Osteocyte (in vitro differentiated cells): ENCODE data around the gene ANKIB1. TPM values are rescaled to one million over a fixed set of nuclear protein-coding genes. Genes with fewer than 3 reads are reported as not detected.
"Not testable (repeated sequence)": the region's sequence is repeated elsewhere in the genome, so short reads cannot be mapped to it uniquely, and the experiment has no call there.

ENCODE experiments used
- DNase-seq: peaks from one replicate; pipeline ENCODE4 v3.0.0; 2021; ENCODE audit warnings: mixed read lengths; ENCODE audit not compliant: unreplicated experiment; ENCODE audit errors: extremely low spot score
- H3K27ac Mint-ChIP-seq: one replicate; pipeline ENCODE4 v1.8.0; 2021; ENCODE audit warnings: mild to moderate bottlenecking, mixed read lengths; ENCODE audit not compliant: unreplicated experiment
- H3K27me3 Mint-ChIP-seq: one replicate; pipeline ENCODE4 v1.8.0; 2021; ENCODE audit warnings: mixed read lengths; ENCODE audit not compliant: unreplicated experiment
- H3K36me3 Mint-ChIP-seq: one replicate; pipeline ENCODE4 v1.8.0; 2021; ENCODE audit warnings: mixed read lengths; ENCODE audit not compliant: unreplicated experiment
- H3K4me1 Mint-ChIP-seq: one replicate; pipeline ENCODE4 v1.8.0; 2021; ENCODE audit warnings: mixed read lengths; ENCODE audit not compliant: unreplicated experiment
- H3K4me3 Mint-ChIP-seq: one replicate; pipeline ENCODE4 v1.8.0; 2021; ENCODE audit warnings: mild to moderate bottlenecking, moderate library complexity, mixed read lengths; ENCODE audit not compliant: unreplicated experiment
- H3K9me3 Mint-ChIP-seq: one replicate; pipeline ENCODE4 v1.8.0; 2021; ENCODE audit warnings: mixed read lengths; ENCODE audit not compliant: unreplicated experiment
- total RNA-seq: library from RNA; stranded (reverse); gene quantifications from 2 replicates; pipeline ENCODE4 v1.2.1, GENCODE V29; 2021
- TF ChIP-seq, protein P1 (sequence below): fragments of 200-600 bp; sonication (generic); IDR thresholded peaks from 2 replicates; pipeline ENCODE4 v1.5.0; 2021; ENCODE audit warnings: antibody characterized with exemption, mild to moderate bottlenecking, moderate library complexity

Gene ANKIB1
- total RNA-seq, 1 donor from 2014 or later, result 63.8 TPM

DNA sequence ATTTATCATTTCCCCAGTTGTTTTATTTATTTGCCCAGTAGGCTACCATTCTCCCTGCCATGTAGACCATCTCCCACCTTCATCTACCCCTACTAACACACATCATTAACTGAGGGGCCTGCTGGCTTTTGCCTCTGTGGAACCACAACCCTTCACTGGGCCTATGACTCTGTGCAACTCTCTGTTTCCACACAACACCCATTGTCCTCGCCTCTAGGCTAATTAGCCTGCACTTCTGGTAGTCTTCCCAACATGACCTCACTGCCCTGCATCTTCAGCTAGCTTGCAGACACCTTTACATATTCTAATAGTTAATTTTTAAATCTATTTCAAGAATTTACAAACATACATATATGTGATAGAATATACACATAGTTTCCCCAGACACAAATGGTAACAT lies 7.5 kb downstream of the ANKIB1 start:
- no peak for DNase-seq
- Mint-ChIP-seq H3K4me1 (peaks cover 30% of the 10 kb centered on the region), H3K4me3 (no peak overlapping the region), H3K27ac (no peak overlapping the region), H3K36me3 (peaks cover 4% of the 10 kb centered on the region), H3K27me3 (no peaks in the 10 kb centered on the region), H3K9me3 (peaks cover 4% of the 10 kb centered on the region)
- TF ChIP-seq, protein P1, sequence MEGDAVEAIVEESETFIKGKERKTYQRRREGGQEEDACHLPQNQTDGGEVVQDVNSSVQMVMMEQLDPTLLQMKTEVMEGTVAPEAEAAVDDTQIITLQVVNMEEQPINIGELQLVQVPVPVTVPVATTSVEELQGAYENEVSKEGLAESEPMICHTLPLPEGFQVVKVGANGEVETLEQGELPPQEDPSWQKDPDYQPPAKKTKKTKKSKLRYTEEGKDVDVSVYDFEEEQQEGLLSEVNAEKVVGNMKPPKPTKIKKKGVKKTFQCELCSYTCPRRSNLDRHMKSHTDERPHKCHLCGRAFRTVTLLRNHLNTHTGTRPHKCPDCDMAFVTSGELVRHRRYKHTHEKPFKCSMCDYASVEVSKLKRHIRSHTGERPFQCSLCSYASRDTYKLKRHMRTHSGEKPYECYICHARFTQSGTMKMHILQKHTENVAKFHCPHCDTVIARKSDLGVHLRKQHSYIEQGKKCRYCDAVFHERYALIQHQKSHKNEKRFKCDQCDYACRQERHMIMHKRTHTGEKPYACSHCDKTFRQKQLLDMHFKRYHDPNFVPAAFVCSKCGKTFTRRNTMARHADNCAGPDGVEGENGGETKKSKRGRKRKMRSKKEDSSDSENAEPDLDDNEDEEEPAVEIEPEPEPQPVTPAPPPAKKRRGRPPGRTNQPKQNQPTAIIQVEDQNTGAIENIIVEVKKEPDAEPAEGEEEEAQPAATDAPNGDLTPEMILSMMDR, result no peak

DNA sequence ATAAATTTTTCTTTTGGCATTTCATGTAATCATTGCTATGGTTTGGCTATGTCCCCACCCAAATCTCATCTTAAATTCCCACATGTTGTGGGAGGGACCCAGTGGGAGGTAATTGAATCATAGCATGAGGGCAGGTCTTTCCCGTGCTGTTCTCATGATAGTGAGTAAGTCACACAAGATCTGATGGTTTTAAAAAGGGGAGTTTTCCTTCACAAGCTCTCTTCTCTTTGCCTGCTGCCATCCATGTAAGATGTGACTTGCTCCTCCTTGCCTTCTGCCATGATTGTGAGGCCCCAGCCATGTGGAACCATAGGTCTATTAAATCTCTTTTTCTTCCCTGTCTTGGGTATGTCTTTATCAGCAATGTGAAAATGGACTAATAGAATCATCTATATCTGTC lies 9.0 kb downstream of the ANKIB1 start:
- H3K9me3 Mint-ChIP-seq, H3K36me3 Mint-ChIP-seq, H3K27me3 Mint-ChIP-seq, H3K4me3 Mint-ChIP-seq, DNase-seq: not testable (repeated sequence)
- peaks cover 30% of the 10 kb centered on the region for H3K4me1 Mint-ChIP-seq
- H3K27ac Mint-ChIP-seq, result peak overlapping the region; percentile 61

DNA sequence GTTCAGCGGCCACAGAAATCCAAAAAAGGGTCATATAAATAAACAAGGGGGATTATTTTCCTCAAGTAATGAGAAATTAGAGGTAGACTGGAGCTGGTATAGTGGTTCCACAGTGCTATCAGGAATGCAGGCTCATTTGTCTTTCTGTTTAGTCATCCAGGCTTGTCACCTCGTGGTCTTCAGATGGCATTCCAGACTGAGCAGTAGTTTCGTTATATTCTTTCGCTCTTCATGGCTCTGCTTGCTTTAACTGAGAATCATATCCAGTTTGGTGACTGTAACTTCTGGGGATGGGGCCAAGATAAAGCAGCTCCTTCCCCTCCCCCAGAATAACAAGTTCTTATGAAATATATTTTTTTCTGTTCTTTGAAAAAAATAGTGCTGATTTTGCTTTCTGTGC lies 9.5 kb downstream of the ANKIB1 start:
- Mint-ChIP-seq H3K36me3 (peaks cover 4% of the 10 kb centered on the region), H3K4me3 (no peak overlapping the region), H3K9me3 (peaks cover 4% of the 10 kb centered on the region), H3K4me1 (peaks cover 34% of the 10 kb centered on the region), H3K27ac (peak overlapping the region; percentile 61), H3K27me3 (no peaks in the 10 kb centered on the region)
- TF ChIP-seq, protein P1, result no peak
- DNase-seq, result no peak

DNA sequence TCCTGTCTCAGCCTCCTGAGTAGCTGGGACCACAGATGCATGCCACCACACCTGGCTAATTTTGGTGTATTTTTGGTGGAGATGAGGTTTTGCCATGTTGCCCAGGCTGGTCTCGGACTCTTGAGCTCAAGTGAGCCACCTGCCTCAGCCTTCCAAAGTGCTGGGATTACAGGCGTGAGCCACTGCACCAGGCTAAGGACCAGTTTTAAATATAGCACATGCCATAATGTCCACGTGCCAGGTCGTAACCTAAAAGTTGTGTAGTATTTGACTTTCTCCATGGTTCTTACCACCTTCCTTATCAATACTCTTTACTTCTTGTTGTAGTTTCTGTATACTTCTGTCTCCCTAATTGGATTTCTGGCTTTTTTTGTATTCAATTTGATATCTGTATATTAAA lies 13.3 kb downstream of the ANKIB1 start:
- peaks cover 9% of the 10 kb centered on the region for H3K9me3 Mint-ChIP-seq
- DNase-seq, result no peak
- H3K27me3 Mint-ChIP-seq, result no peaks in the 10 kb centered on the region
- peaks cover 9% of the 10 kb centered on the region for H3K36me3 Mint-ChIP-seq
- H3K27ac Mint-ChIP-seq, result no peak overlapping the region
- no peak overlapping the region for H3K4me3 Mint-ChIP-seq
- H3K4me1 Mint-ChIP-seq, result peaks cover 25% of the 10 kb centered on the region
- TF ChIP-seq, protein P1, result no peak

DNA sequence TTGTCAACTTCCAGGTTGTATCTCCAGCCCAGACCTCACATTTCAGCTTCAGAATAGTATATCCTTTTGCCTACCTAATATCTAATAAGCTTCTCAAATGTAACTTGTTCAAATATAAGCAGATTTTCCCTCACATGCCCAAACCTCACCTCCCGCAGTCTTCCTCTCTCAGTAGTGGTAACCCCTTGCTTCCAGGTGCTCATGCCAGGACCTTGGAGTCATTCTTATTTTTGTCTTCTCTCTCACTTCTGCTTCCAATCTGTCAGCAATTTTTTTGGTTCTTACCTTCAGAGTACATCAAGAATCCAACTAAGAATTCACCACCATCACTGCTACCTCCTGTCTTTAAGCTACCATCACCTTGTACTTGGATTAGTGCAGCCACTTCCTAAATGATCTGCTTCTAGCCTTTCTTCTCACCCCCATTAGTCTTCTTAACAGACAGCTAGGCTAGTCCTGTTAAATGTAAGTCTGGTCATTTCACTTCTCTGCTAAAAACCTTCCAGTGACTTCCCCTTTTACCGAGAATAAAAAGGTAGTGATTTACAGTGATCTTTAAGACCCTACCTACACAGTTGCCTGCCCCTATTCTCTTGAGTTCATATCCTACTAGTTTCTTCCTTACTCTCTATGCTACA lies 14.0 kb downstream of the ANKIB1 start:
- Mint-ChIP-seq H3K27ac (no peak overlapping the region), H3K4me3 (no peak overlapping the region), H3K36me3 (peaks cover 10% of the 10 kb centered on the region), H3K4me1 (peaks cover 25% of the 10 kb centered on the region), H3K27me3 (no peaks in the 10 kb centered on the region), H3K9me3 (peaks cover 10% of the 10 kb centered on the region)
- DNase-seq, result no peak
- TF ChIP-seq, protein P1, result no peak
